Tongue (tissue), 2 donors: ENCODE measurements around the gene HHAT. TPM values are rescaled to one million over a fixed set of nuclear protein-coding genes. Genes with fewer than 3 reads are reported as not detected.

Source experiments
- DNase-seq: peaks from one replicate; pipeline ENCODE4 v3.0.0-alpha.2; 2015
- total RNA-seq: library from RNA; depleted of rRNA; stranded (reverse); fragments of >200 nt; gene quantifications from one replicate; pipeline ENCODE4 v1.2.3, GENCODE V29; 2014

The HHAT gene
- 8.3 TPM for total RNA-seq

DNA sequence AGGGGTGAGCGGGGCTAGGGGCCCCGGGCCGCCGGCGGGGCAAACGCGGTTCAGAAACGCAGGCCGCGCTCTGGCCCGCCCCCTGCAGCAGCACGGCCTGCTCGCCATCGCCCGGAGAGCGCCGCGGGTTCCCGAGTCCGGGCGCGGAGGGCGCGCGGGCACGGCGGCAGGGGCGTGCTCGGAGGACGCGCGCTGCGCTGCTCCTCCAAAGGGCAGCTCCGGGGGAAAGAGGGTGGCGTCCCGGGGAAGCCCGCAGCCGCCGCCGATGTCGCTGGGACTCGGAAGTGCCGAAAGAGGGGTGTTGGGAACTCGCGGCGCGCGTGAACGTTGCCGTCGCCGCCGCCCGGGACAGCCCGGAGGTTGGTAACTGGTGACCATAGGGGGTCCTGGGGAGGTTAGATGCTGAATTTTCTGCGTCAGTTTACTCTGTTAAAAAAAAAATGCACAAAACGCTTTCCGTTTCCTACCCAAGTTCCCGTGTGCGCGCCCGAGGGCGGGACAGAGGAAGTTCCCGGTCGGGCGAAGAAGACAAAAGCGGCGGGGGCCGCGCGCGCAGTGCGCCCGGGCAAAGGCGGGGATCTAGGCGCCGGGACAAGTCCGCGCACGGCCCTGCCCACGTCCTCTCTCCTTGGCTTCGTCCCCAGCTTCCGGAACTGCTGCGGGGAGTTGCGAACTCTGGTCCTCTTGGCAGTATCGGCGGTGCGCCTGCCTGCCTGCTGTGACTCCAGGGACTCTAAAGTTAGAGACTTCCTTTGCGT lies at the start of gene HHAT:
Gene HHAT, plus strand, starts transcription at position 157 of the 758 bp plus-strand sequence. CDS start 20,074 bp downstream, outside the sequence.
- DNase-seq: peak; percentile 90

DNA sequence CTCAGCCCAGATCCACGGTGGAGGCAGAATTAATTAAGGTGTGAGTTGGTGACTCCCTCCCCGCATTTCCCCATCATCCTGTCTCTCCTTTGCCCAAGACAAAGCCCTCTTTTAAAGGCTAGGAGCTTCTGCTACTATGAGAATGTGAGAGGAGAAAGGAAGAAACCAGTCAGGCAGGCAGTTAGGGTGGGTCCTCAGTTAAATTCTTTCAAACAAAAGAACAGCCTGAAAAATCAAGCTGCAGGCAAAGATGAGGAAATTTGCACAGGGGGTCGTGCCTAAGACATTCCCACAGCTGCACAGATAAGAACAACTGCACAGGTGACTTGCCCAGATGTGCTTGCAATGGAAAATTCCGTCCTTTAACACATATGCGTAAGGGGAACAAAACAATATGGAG lies 48.5 kb upstream of the HHAT start:
- DNase-seq: no peak

DNA sequence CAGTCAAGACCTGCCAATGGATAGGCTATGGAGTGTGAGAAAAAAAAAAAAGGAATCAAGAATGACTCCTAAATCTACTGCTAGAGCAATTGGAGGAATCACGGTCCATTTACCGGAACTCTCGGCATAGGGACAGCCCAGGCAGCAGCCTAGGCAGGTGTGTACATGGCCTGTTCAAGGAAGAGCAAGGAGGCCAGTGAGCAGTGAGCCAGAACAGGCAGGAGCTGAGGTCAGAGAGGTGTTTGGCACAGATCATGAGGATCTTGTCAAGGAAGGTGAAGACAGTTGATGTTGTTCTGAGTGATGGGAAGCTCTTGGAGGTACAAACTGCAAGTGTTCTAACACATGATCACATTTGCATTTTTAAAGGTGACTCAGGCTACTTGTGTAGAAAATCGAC lies 40.6 kb upstream of the HHAT start:
- no peak for DNase-seq

DNA sequence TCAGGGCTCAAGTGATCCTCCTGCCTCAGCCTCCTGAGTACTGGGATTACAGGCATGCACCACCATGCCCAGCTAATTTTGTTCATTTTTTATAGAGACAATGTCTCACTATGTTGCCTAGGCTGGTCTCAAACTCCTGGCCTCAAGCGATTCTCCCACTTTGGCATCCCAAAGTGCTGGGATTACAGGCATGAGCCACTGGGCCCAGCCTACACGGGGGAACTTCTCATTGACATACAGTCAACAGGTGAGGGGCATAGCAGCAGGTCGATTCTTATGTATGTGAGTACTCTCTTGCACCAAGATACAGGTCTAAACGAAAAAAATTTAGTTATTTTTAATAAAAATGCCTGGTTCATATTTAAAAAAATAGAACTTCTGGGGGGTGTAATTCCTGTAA lies 39.5 kb upstream of the HHAT start:
- no peak for DNase-seq

DNA sequence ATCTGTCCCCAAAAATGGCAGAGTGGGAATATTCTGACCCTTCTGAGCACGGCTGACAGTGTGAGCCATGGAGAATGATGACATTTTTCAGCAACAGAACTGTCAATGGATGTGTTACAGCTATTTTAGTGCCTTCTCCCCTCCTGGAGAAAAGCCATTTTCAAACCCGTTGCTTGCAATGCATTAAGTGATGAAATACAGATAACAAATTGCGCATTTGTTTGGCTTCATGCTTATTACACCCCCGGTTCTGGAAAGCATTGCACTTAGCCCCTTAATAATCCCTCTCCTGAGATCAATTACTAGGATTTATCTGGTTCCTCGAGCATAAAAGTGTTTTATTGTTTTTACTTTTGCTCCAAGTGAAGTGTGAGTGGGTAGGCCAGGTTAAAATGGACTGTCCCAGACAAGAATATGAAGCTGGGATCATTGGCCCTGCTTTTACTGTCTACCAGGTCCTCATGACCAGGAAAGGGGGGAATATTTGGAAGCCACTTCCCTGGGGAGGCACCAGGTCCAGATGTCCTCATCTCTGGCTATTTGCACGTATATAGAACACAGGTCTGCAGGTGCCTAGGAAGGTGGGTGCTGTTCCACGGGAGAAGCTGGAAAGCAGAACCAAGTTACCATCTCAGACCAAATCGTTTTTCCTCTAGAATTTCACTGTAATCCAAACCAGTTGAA lies 37.5 kb upstream of the HHAT start:
- DNase-seq: peak; percentile 80

DNA sequence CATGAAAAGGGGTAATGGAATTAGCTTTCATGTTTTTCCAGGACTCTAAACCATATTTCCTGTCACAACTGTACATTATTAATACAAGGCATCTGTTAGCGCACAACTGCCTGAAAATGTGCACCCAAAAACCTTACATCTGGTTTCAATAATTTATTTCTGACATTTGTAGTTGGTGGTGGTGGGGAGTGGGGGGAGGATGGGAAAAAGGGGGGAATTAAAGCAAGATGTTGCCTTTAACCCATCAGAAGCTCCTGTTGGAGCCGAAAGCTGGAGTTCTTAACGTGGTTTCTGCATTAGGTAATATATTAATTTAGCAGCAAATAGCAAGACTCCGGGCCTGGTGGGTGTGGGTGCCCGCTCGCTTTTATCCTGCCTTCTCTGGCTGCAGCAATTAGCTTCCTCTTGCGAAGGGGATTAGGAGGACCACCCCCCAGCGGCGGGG lies 36.9 kb upstream of the HHAT start:
- DNase-seq: peak; percentile 92

DNA sequence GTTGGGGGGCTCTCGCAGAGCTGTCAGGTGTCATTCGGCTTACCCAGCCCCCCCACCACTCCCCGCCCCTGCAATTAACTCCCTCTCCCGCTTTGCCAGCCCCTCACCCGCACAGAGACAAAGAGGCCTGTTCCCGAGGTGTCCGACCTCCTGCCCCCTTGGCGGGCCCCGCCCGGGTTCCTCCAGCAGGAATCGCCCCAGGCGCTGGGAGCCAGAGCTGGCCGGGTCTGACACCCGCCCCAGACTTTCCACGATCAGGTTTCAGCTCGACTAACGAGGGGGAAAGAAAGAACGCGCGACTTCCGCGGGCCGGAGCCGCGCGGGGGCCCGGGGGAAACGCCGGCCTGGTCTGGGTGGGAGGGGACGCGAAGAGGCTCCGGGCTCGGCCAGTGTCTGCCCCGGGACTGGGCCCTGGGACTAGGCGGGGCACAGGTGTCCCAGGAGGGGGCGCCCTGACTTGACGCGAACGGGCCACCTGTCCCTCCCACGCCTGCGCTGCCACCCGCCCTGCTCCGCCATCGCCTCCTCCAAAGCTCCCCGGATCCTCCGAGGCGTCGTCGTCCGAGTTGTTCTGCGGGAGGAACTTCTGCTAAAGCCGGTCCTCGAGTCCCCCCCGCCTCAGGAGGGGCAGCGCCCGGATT lies 36.4 kb upstream of the HHAT start:
- peak; percentile 90 for DNase-seq

DNA sequence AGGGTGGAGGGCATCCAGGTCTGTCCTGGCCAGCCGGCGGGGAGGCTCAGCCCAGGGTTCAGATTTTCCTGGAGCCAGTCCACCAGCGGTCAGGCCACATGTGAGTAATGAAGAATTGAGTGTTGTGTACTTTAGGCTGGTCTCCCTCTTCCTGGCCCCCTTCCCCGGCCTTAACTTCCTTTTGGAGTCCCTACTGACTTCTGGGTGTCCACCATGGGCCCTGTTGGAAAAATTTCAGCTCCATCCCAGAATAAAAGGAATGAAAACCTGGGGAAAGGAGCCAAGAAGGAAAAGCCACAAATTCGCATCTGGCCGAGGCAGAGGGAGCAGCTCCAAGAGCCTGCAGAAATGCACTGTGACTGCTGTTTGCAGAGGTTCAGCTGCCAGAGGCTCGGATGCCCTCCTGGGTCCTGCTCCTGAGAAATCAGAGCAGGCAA lies 35.5 kb upstream of the HHAT start:
- DNase-seq: peak; percentile 93

DNA sequence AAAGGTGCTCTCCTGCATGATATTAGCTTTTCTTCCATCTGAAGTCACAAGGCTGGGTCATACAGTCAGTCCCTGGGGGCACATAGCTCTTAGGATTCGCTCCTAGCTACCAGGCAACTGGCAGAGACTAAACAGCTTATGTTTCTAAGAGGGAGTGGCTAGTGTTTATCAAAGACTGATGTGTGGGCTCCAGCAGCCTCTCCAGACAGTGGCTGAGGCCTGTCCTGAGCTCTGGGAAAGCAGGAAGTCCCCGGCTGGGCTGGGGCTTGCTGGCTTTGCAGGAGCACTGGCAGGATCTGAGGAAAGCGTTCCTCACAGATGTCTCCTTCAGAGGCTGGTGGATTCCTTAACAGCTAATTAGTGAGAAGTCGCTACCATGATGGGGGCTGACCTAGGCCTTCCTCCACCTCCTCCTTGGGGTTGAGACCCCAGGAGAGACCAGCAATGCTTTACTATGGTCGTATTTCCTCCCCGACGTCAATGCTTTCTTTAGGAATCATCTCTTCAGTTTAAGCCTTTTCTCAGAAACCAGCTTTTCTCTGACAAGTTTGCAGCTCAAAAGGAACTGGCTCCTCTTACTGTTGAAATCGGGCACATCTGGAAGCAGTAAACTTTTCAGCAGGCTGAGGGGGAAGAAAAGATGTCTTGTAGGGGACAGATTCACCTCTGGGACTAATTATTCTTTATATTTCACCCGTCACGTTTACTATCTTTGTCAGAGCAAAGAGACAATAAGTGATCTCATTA lies 33.5 kb upstream of the HHAT start:
- DNase-seq: peak; percentile 89

DNA sequence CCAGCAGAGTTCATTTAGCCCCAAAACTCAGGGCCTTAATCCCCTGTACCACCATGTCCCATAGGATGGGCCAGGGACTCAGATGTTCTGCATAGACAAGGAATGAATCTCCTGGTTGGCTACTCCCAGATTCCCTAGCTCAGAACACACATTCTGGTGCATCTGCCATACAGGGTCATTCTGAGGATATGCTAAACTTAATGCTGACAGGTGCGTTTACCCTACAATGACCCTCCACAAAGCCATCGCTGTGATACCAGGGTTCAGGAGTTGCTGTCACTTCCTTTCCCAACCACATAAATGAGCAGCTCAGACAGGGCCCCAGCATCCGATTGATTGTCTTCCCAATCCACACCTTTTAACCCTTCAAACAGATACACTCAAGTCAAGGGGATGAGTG lies 32.0 kb upstream of the HHAT start:
- no peak for DNase-seq

DNA sequence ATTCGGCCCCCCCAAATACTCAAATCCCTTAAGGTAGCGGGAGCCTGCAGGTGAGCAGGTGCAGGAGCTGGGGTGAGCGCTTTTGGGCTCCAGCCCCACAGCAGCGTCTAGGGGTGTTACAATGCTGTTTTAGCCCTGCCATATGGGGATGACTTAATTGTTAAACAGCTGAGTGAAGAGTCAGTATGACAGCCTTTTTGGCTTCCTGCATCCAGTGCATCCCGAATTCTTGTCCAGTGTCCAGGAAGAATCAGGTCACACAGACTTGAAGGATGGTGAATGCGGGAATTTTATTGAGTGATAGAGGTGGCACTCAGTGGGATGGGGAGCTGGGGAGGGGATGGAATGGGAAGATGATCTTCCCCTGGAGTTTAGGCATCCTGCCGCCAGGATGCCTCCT lies 30.4 kb upstream of the HHAT start:
- peak; percentile 57 for DNase-seq

DNA sequence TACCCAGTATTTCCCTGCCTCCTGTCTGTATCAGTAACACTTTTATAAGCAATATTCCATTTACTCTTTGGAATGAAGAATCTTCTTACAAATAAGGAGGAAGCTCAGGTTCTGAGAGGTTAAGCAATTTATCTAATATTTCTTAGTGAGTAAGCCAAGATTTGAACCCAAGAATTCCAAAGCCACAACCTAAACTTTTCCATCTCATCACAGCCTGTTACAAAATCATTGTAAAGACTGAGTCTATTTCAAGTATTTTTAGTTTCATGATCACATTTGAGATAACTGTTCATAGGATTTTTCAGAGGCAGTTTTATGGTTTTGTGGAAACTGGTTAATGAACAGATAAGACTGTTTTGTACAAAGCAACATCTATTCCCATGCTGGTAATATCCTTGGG lies 29.8 kb upstream of the HHAT start:
- DNase-seq: no peak

DNA sequence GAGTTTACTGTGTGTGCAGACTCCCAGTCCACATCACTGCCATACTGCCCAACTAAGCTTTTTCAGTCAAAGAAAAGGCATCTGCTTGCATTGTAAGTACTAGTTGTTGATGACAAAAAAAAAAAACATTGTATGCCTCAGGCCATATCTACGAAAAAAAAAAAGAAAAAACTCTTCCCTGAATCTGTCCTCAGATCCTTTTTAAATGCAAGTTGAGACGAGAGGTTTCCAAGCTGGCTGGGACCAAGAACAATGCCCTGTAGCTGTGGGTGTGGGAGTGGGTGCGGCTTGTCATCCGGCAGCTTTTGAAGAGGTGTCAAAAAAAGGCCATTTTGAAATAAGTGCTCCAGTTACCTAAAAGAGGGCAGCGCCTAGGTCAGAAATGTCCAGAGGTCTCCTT lies 29.2 kb upstream of the HHAT start:
- DNase-seq: peak; percentile 43

DNA sequence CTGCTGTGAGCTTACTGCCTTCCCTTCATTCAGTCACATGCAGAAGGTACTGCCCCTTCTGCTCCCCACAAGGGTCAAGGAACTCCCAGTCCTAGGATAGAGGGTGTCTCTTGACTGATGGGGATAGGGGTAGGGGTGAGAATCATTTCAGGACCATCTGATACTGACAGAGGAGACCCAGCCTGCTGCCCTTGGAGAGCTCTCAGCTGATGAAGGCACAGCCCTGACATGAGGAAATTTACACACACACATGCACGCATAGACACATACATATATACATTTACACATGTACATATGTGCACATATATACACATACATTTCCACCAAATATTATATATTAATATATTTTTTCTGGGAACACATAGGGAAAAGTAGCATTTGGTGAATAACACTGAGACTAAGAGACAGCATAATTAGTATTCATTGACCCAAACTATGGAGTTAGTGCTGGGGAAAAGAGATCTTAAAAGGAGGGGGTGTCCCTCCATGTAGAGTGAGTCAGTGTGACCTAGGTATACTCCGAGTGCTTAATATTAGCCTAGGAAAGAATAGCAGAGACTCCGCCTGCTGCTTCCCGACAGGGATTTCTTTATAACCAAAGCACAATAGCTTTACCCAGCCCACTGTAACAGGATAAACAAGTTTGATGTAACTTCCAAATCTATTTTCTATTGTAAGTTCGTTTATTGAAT lies 27.6 kb upstream of the HHAT start:
- no peak for DNase-seq

DNA sequence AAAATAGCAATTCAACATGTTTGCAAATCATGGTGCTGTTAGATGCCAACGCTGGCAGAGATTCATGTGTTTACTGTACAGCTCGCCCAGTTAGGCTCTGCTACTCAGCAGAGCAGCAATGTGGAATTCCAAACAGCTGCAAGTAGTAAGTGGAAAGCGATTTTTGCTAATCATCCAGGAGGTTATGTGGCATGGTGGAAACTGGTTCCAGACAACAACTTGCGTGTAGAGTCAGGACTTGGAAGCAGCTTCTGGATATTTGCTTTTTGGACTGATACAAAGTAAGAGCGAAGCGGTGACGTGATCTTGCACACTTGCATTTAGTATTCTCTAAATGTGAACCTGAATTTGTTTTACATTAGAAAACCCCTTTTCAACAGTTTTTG lies 27.1 kb upstream of the HHAT start:
- DNase-seq: peak; percentile 91

DNA sequence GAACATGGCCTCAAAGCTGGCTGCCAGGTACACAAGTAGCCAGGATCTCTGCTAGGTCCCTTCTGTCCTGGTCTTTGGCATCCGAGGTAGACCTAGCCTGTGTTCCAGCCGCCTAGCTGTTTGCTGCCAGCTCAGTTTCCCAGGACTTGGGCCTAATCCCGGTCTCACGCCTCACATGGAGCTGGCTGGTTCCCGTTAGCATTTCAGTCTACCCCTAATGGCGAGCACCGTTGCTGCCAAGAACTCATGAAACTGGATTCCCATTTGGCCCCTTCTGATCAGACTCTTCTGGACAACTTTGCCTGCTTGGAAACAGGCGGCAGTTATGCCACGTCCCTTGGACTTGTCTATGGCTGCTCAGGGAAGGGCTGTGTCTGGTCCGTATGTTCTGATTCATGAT lies 26.2 kb upstream of the HHAT start:
- peak; percentile 87 for DNase-seq

DNA sequence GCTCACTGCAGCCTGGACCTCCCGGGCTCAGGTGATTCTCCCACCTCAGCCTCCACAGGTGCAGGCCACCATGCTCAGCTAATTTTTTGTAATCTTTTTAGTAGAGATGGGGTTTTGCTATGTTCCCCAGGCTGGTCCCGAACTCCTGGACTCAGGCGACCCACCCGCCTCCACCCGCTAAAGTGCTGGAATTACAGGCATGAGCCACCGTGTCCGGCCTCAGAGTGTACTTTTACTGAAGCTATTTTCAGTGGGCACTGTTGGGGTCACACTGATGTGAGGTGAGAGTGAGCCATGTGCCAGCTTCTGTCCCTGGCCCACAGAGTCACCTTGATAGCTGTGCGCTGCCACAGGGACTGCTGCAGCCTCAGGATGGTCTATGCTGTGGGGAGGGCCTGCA lies 25.3 kb upstream of the HHAT start:
- no peak for DNase-seq

DNA sequence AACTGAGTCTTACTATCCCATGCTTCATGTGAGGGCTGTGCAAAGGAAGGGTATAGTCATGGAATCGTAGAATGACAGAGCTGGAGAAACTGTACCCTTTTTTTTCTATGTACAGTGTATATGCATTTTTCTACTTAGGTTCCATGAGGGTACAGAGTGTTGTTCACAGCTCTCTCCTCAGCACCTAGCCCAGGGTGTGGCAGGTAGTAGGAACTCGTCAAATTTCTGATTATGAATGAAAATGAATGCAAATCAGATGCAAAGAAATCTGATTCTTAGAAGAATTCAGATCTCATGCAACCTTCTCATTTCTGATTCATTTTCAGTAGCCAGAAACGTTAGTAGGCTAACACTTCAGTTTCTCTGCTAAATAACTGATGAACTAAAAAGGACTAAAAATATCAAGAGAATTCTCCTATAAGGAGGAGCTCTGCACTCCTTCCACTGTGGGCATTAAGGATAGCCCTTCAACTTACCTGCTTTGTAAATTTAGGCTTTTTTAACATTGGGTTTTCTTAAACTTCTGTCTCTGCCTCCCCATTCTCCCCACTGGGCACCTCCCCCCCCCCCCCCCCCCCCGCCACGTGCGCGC lies 18.0 kb upstream of the HHAT start:
- DNase-seq: no peak

DNA sequence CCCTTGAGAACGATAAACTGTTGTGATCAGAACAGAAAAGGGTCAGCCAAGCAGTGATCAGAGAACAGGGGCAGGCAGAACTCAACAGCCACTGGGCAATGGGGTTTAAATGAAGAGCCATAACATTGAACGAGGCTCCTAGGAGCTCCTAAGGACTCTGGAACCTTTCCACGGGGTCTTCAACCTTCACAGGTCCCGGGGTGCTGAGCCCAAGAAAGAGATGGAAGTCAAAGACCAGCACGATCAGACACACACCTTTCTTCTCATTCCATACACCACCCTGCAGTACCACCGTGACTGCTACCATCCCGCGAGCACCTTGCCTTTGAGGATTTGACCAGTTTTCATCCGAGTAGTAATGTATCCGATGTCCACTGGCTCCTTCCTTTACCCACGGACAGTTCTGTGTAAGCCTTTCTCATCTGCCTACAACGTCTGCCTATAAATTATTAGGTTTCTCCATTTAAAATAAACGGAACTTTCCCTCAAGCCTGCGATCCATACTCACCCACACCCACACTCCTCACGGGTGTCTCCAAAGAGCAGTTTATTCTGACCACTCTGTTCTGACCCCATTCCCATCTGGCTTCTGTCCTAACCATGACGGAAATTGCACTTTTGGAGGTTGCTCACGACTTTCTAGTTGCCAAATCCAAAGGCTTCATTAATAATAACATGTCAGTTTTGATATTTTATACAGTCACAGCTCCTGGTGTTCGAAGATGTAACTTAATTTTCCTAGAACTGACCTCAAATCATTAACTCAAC lies 16.8 kb upstream of the HHAT start:
- DNase-seq: no peak

DNA sequence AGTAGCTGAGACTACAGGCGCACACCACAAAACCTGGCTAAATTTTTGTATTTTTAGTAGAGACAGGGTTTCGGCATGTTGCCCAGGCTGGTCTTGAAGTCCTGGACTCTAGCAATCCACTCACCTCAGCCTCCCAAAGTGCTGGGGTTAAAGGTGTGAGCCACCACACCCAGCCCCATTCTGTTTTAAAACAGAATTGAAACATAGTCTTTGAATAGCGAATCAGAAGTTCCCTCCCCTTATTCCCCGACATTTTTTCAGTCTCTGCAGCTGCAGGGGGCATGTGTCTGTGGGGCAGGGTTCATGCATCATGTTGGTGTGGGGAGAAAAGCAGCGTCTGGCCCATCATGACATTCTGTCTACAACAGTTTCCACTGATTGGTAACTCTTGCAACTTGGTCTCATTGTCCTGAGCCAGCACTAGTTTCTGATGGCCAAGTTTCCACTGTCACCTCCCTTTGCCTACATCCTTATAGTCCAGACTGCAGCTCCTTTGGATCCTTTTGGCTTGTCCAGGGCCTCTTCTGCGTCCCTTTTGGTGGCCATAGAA lies 15.6 kb upstream of the HHAT start:
- no peak for DNase-seq

DNA sequence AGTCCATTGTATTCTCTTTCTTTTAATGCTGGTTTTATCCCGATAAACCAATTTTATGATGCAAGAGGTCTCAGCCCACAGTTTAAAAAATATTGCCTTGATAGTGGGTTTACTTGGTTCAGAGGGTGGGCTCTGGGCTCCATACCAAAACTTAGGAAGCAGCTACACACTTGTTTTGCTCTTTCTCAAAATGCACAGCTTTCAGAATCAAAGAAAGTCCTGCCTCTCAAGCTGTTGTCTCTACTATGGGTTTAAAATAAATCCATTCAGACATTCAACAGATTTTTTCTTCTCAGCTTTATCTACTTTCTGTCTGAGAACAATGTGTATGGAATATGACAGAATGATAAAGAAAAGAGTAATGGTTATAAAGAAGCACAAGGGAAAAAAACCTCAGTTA lies 14.8 kb upstream of the HHAT start:
- DNase-seq: no peak
